Upper lobe of right lung (tissue), 1 donor: ENCODE measurements around the gene OPTN. TPM values are rescaled to one million over a fixed set of nuclear protein-coding genes. Genes with fewer than 3 reads are reported as not detected.

Experiments used
- ATAC-seq: fragments of 200-7000 bp; cut with Tn5 transposase; one replicate; pipeline ENCODE4 v1.9.1; 2020; ENCODE audit warnings: mild to moderate bottlenecking, moderate library complexity
- DNase-seq: peaks from one replicate; pipeline ENCODE4 v3.0.0-alpha.2; 2020
- H3K27ac ChIP-seq: fragments of 200-600 bp; one replicate; pipeline ENCODE4 v1.8.0; 2022
- H3K27me3 ChIP-seq: fragments of 200-600 bp; one replicate; pipeline ENCODE4 v1.8.0; 2022; ENCODE audit warnings: mild to moderate bottlenecking
- H3K36me3 ChIP-seq: fragments of 200-600 bp; one replicate; pipeline ENCODE4 v1.8.0; 2022
- H3K4me1 ChIP-seq: fragments of 200-600 bp; one replicate; pipeline ENCODE4 v1.8.0; 2022
- H3K4me3 ChIP-seq: fragments of 200-600 bp; one replicate; pipeline ENCODE4 v1.8.0; 2022; ENCODE audit warnings: mild to moderate bottlenecking
- H3K9me3 ChIP-seq: fragments of 200-600 bp; one replicate; pipeline ENCODE4 v1.8.0; 2022
- intact Hi-C: fragments of 100-400 bp; cut with DNase I; formaldehyde crosslinking; loops from one replicate; pipeline ENCODE4 v1.11.0; 2022
- total RNA-seq: library from RNA; stranded (reverse); fragmentation: NEBNext Ultra II Directional; extraction: Animal tissue kit (Norgen Biotek cat#: 25700); gene quantifications from one replicate; pipeline ENCODE4 v1.2.1, GENCODE V29; 2021
- TF ChIP-seq, protein P1 (sequence below): fragments of 200-600 bp; IDR thresholded peaks from one replicate; pipeline ENCODE4 v1.8.0; 2022; ENCODE audit warnings: antibody characterized with exemption
- donor health status: DM: no; HTN: yes; CAD: no; lungs with severe emphysema.

Gene OPTN
- total RNA-seq, 1 donor from 2014 or later = 61.5 TPM

DNA sequence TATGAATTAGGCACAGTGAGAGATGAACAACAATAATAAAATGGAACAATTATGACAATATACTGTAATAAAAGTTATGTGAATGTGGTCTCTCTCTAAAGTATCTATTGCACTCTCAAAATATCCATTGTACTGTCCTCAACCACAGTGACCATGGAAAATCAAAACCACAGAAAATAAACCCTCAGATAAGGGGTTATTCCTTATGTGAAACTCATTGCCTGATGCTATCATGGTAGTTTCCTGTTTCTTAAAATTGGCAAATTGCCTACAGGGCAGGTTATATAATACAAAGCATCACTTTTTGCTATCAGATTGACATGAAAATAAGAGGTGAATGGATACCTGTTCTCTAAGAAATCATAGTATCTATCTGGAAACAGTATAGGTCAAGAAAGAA, 65.2 kb downstream of the OPTN start:
- no peak overlapping the region for H3K27ac ChIP-seq
- peaks cover 11% of the 10 kb centered on the region for H3K4me1 ChIP-seq
- no peak for ATAC-seq
- H3K4me3 ChIP-seq = no peak overlapping the region
- DNase-seq = no peak
- H3K27me3 ChIP-seq = no peaks in the 10 kb centered on the region
- H3K9me3 ChIP-seq = no peaks in the 10 kb centered on the region
- TF ChIP-seq, protein P1, sequence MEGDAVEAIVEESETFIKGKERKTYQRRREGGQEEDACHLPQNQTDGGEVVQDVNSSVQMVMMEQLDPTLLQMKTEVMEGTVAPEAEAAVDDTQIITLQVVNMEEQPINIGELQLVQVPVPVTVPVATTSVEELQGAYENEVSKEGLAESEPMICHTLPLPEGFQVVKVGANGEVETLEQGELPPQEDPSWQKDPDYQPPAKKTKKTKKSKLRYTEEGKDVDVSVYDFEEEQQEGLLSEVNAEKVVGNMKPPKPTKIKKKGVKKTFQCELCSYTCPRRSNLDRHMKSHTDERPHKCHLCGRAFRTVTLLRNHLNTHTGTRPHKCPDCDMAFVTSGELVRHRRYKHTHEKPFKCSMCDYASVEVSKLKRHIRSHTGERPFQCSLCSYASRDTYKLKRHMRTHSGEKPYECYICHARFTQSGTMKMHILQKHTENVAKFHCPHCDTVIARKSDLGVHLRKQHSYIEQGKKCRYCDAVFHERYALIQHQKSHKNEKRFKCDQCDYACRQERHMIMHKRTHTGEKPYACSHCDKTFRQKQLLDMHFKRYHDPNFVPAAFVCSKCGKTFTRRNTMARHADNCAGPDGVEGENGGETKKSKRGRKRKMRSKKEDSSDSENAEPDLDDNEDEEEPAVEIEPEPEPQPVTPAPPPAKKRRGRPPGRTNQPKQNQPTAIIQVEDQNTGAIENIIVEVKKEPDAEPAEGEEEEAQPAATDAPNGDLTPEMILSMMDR = no peak
- no peaks in the 10 kb centered on the region for H3K36me3 ChIP-seq
- intact Hi-C loops = no loop called here

- DNase-seq (no peak), ATAC-seq (no peak)
- no peak overlapping the region for H3K4me3 ChIP-seq
- TF ChIP-seq, protein P1 = no peak
- H3K9me3 ChIP-seq = no peaks in the 10 kb centered on the region
- intact Hi-C loops = no loop called here
- no peaks in the 10 kb centered on the region for H3K36me3 ChIP-seq
- H3K27ac ChIP-seq = no peak overlapping the region
- H3K27me3 ChIP-seq = no peaks in the 10 kb centered on the region
- no peaks in the 10 kb centered on the region for H3K4me1 ChIP-seq
Observed at GRCh38 chr10:13167568-13167967, 67.6 kb downstream of the OPTN start.

DNA sequence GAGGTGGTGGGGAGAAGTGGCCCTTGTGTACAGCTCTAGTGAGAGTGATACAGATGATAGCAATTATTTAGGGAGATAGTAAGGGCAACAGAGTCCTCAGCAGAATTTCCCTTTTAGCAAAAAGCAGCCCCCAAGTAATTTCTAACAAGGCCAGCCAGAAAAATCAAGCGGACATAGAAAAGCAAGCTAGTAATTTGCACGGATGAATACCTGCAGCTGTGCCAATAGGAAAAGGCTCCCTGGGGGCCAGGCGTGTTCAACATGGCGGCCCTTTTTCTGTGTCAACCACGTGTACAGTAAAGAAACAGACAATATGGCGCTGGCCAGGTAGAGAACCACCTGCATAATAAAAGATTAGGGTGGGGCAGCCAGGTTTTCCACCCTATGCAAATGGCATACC, 68.8 kb downstream of the OPTN start:
- no peak for DNase-seq
- H3K4me3 ChIP-seq = no peak overlapping the region
- TF ChIP-seq, protein P1 = no peak
- no peak for ATAC-seq
- H3K27ac ChIP-seq = no peak overlapping the region
- intact Hi-C loops = no loop called here
- H3K9me3 ChIP-seq = no peaks in the 10 kb centered on the region
- H3K27me3 ChIP-seq = no peaks in the 10 kb centered on the region
- no peaks in the 10 kb centered on the region for H3K4me1 ChIP-seq
- H3K36me3 ChIP-seq = no peaks in the 10 kb centered on the region

DNA sequence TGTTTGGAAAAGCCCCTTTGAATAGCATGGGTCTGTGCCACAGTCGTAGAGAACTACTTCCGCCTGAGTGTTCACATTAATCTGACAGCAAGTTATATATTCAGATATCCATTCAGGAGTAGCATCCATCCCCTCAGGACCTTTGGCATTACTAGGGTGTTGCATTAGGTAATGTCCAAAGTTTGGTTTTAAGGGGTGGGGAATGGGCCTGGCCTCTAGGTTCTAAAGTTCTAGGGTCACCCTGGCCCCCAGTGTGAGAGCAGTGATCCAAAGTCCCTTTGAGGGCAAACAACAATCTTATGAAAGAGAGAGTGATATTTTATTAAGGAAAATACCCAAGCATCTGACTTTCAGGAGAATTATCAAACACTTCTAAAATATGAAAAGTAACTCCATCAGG, 73.7 kb downstream of the OPTN start:
- TF ChIP-seq, protein P1 = no peak
- ATAC-seq (no peak), DNase-seq (no peak)
- no peaks in the 10 kb centered on the region for H3K9me3 ChIP-seq
- intact Hi-C loops = no loop called here
- no peaks in the 10 kb centered on the region for H3K27me3 ChIP-seq
- H3K4me3 ChIP-seq = no peak overlapping the region
- H3K4me1 ChIP-seq = no peaks in the 10 kb centered on the region
- no peak overlapping the region for H3K27ac ChIP-seq
- no peaks in the 10 kb centered on the region for H3K36me3 ChIP-seq

- no peaks in the 10 kb centered on the region for H3K9me3 ChIP-seq
- no peaks in the 10 kb centered on the region for H3K4me1 ChIP-seq
- no peaks in the 10 kb centered on the region for H3K27me3 ChIP-seq
- H3K4me3 ChIP-seq = no peak overlapping the region
- DNase-seq (no peak), ATAC-seq (no peak)
- intact Hi-C loops = no loop called here
- no peak overlapping the region for H3K27ac ChIP-seq
- TF ChIP-seq, protein P1 = no peak
- no peaks in the 10 kb centered on the region for H3K36me3 ChIP-seq
Observed at GRCh38 chr10:13180788-13181187, 80.8 kb downstream of the OPTN start.

DNA sequence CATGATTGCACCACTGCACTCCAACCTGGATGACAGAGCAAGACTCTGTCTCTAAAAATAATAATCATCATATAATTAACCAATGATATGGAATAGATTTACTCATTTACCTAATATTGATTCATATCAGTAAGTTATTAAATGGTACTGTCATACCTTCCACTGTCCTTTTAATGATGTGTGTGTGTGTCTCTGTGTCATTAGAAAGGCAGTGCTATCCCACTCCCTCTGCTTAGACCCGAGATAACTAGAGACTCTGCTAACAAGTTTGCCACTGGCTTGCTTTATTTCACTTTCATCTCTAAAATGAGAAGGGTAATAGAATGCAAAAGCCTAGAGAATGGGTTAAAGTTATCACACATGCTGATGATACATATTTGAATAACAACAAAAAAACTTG, 82.5 kb downstream of the OPTN start:
- Histone ChIP-seq H3K27ac (no peak overlapping the region), H3K4me3 (no peak overlapping the region), H3K9me3 (no peaks in the 10 kb centered on the region), H3K36me3 (no peaks in the 10 kb centered on the region), H3K4me1 (no peaks in the 10 kb centered on the region), H3K27me3 (no peaks in the 10 kb centered on the region)
- intact Hi-C loops = no loop called here
- DNase-seq = no peak
- no peak for ATAC-seq
- TF ChIP-seq, protein P1 = no peak
